SK-N-SH (cell line): Measurements from ENCODE around the gene KCNH4. TPM values are rescaled to one million over a fixed set of nuclear protein-coding genes. Genes with fewer than 3 reads are reported as not detected.

Experiments used
- CTCF ChIA-PET: fragments of 300-600, 350-600 bp; formaldehyde crosslinking; extraction: SDS; loops from one replicate; lab custom pipeline; 2021; lab: Yijun Ruan, JAX
- POLR2A ChIA-PET: fragments of 350-600 bp; sonication (Branson Sonifier 250); formaldehyde crosslinking; extraction: SDS; loops from one replicate; lab custom pipeline; 2020; ENCODE audit warnings: antibody characterized with exemption, inconsistent platforms; lab: Yijun Ruan, JAX
- DNase-seq: peaks from one replicate; pipeline ENCODE4 v3.0.0; 2012
- H2AFZ ChIP-seq: fragments of 200-600 bp; sonication (generic); 2 replicates; pipeline ENCODE4 v1.8.1; 2016; ENCODE audit warnings: antibody characterized with exemption, mild to moderate bottlenecking, low read depth
- H3F3A ChIP-seq: fragments of 200-600 bp; sonication (generic); replicated peaks from 2 replicates; pipeline ENCODE3; 2016; ENCODE audit warnings: antibody characterized with exemption, mild to moderate bottlenecking; ENCODE audit not compliant: insufficient read depth
- H3K27ac ChIP-seq, 2 experiments: fragments of 200-500 bp in 1 of 2; fragments of 200-600 bp in 1 of 2; sonication (Bioruptor generic) in 1 of 2; sonication (generic), shearing (Covaris generic) in 1 of 2; 2 replicates each; pipeline versions ENCODE4 v1.5.1 to v1.6.1; 2014 to 2016; ENCODE audit warnings: low read depth in 2 of 2, inconsistent platforms in 1 of 2, low read length in 1 of 2, mild to moderate bottlenecking in 1 of 2, mixed read lengths in 1 of 2
- H3K27me3 ChIP-seq: fragments of 200-600 bp; sonication (generic), shearing (Covaris generic); 2 replicates; pipeline ENCODE4 v1.6.1; 2016; ENCODE audit warnings: mixed run types; ENCODE audit not compliant: insufficient read depth
- H3K36me3 ChIP-seq, 2 experiments: fragments of 200-500 bp in 1 of 2; fragments of 200-600 bp in 1 of 2; sonication (Bioruptor generic) in 1 of 2; sonication (generic) in 1 of 2; replicated peaks in 1 of 2; 2 replicates each; pipeline versions ENCODE3 to v1.5.1; 2014 to 2016; ENCODE audit warnings: low read length in 1 of 2, mild to moderate bottlenecking in 1 of 2; ENCODE audit not compliant: insufficient read depth in 2 of 2, control insufficient read depth in 1 of 2
- H3K4me1 ChIP-seq, 2 experiments: fragments of 200-500 bp in 1 of 2; fragments of 200-600 bp in 1 of 2; sonication (Bioruptor generic) in 1 of 2; sonication (generic), shearing (Covaris generic) in 1 of 2; 2 replicates each; pipeline versions ENCODE4 v1.5.1 to v1.6.1; 2014 to 2016; ENCODE audit warnings: low read depth in 1 of 2, low read length in 1 of 2, mixed run types in 1 of 2; ENCODE audit not compliant: insufficient read depth in 2 of 2, control insufficient read depth in 1 of 2
- H3K4me2 ChIP-seq: fragments of 200-600 bp; sonication (generic), shearing (Covaris generic); 2 replicates; pipeline ENCODE4 v1.6.1; 2017; ENCODE audit warnings: mixed run types
- H3K4me3 ChIP-seq, 2 experiments: fragments of 200-500 bp in 1 of 2; fragments of 200-600 bp in 1 of 2; sonication (Bioruptor generic) in 1 of 2; sonication (generic), shearing (Covaris generic) in 1 of 2; 2 replicates each; pipeline versions ENCODE4 v1.5.1 to v1.8.1; 2014 to 2016; ENCODE audit warnings: low read depth in 2 of 2, inconsistent platforms in 1 of 2, low read length in 1 of 2, mild to moderate bottlenecking in 1 of 2, mixed read lengths in 1 of 2, moderate library complexity in 1 of 2
- H3K79me2 ChIP-seq: fragments of 200-600 bp; sonication (generic); 2 replicates; pipeline ENCODE4 v1.8.1; 2017; ENCODE audit warnings: mild to moderate bottlenecking; ENCODE audit not compliant: insufficient read depth
- H3K9ac ChIP-seq: fragments of 200-600 bp; sonication (generic); 2 replicates; pipeline ENCODE4 v1.6.1; 2017; ENCODE audit warnings: mixed run types
- H3K9me2 ChIP-seq: fragments of 200-600 bp; sonication (generic); 2 replicates; pipeline ENCODE4 v1.6.1; 2017; ENCODE audit warnings: mixed run types
- H3K9me3 ChIP-seq: fragments of 200-600 bp; sonication (generic); 2 replicates; pipeline ENCODE4 v1.6.1; 2017; ENCODE audit warnings: mixed run types, mild to moderate bottlenecking, moderate library complexity
- H4K20me1 ChIP-seq: fragments of 200-600 bp; sonication (generic); 2 replicates; pipeline ENCODE4 v1.6.1; 2017; ENCODE audit warnings: mild to moderate bottlenecking, mixed run types; ENCODE audit not compliant: insufficient read depth
- CHD2 ChIP-seq: fragments of 150-350 bp; IDR thresholded peaks from 2 replicates; pipeline ENCODE4 v1.6.1; 2018; ENCODE audit warnings: low read length; ENCODE audit not compliant: partially characterized antibody
- EP300 ChIP-seq, 2 experiments: IDR thresholded peaks; 2 replicates each; pipeline versions ENCODE4 v1.4.0 to v1.6.1; 2012; ENCODE audit warnings: borderline replicate concordance in 1 of 2, low read depth in 1 of 2, low read length in 1 of 2
- FOXM1 ChIP-seq: IDR thresholded peaks from 2 replicates; pipeline ENCODE4 v1.4.0; 2012; ENCODE audit warnings: low read depth, mild to moderate bottlenecking
- MAX ChIP-seq: IDR thresholded peaks from 2 replicates; pipeline ENCODE4 v1.4.0; 2012; ENCODE audit warnings: low read depth
- NFIC ChIP-seq: IDR thresholded peaks from 2 replicates; pipeline ENCODE4 v1.4.0; 2012; ENCODE audit warnings: borderline replicate concordance
- RAD21 ChIP-seq: IDR thresholded peaks from 2 replicates; pipeline ENCODE4 v1.6.1; 2012; ENCODE audit warnings: mild to moderate bottlenecking, low read length
- RFX5 ChIP-seq: IDR thresholded peaks from 2 replicates; pipeline ENCODE4 v1.6.1; 2012; ENCODE audit warnings: mild to moderate bottlenecking, improper control_type of control experiment, low read length
- SMC3 ChIP-seq: IDR thresholded peaks from 2 replicates; pipeline ENCODE4 v1.6.1; 2012; ENCODE audit warnings: low read depth, low read length, improper control_type of control experiment
- TCF12 ChIP-seq: IDR thresholded peaks from 2 replicates; pipeline ENCODE4 v1.4.0; 2012
- TEAD4 ChIP-seq: IDR thresholded peaks from 2 replicates; pipeline ENCODE4 v1.4.0; 2012; ENCODE audit warnings: mild to moderate bottlenecking, borderline replicate concordance; ENCODE audit not compliant: insufficient read depth
- USF1 ChIP-seq: IDR thresholded peaks from 2 replicates; pipeline ENCODE4 v1.4.0; 2012; ENCODE audit warnings: low read depth, borderline replicate concordance
- ZBTB33 ChIP-seq: IDR thresholded peaks from 2 replicates; pipeline ENCODE4 v1.4.0; 2012; ENCODE audit warnings: low read depth, borderline replicate concordance
- WGBS: methylation state at CpG from one replicate; pipeline ENCODE4 v1.1.6; 2017; ENCODE audit warnings: low lambda C conversion rate; 5-methylcytosine and 5-hydroxymethylcytosine counted together
- polyA plus RNA-seq, 3 experiments: library from polyadenylated mRNA; depleted of rRNA; stranded (reverse); fragments of >200 nt; gene quantifications; 2 replicates each; pipeline ENCODE4 v1.2.3, GENCODE V29; 2012
- TF ChIP-seq, protein P1 (sequence below): IDR thresholded peaks from 2 replicates; pipeline ENCODE4 v1.6.1; 2012; ENCODE audit warnings: mild to moderate bottlenecking, low read depth, low read length, moderate library complexity
- TF ChIP-seq, protein P2 (sequence below): fragments of 200-600 bp; sonication (generic); IDR thresholded peaks from 2 replicates; pipeline ENCODE4 v1.6.1; 2017; ENCODE audit warnings: antibody characterized with exemption, mild to moderate bottlenecking, moderate library complexity

KCNH4 gene
- polyA plus RNA-seq, 1 of the 3 experiments (the other 2 are of a cell fraction) = 0.46 TPM

GRCh38 chr17:42224651-42225050 is 43.7 kb upstream of the KCNH4 start:
- Histone ChIP-seq H3K9me2 (no peaks in the 10 kb centered on the region), H3K79me2 (no peaks in the 10 kb centered on the region), H4K20me1 (no peaks in the 10 kb centered on the region), H3K4me1 (no peaks in the 10 kb centered on the region), H3K4me3 (no peak overlapping the region), H3K27ac (no peak overlapping the region), H2AFZ (no peak overlapping the region), H3K9me3 (no peaks in the 10 kb centered on the region), H3K36me3 (peaks cover 3 to 24% of the 10 kb centered on the region in 2 experiments), H3K27me3 (no peaks in the 10 kb centered on the region), H3F3A (peaks cover 16% of the 10 kb centered on the region), H3K9ac (no peak overlapping the region)
- no peak for TF ChIP-seq CHD2
- no peak for TF ChIP-seq EP300 (IDR thresholded peaks at IDR 0.05; ENCODE audit: borderline replicate concordance in 1 of 2, low read depth in 1 of 2, low read length in 1 of 2)
- TF ChIP-seq MAX = no peak
- TF ChIP-seq, all 33 proteins: peak for 0
- ChIA-PET POLR2A (interaction anchor here (0.6 kb wide), 1 partner anchor 331 kb away, joined by 3 read pairs; no protein-coding TSS in a partner anchor), CTCF (interaction anchor here (0.5 kb wide), 1 partner anchor 701 kb away, joined by 3 read pairs; no protein-coding TSS in a partner anchor)
- H3K4me2 ChIP-seq = no peak overlapping the region
- DNase-seq = no peak
- WGBS = 94% methylated on average over 6 of the region's 6 CpGs

DNA sequence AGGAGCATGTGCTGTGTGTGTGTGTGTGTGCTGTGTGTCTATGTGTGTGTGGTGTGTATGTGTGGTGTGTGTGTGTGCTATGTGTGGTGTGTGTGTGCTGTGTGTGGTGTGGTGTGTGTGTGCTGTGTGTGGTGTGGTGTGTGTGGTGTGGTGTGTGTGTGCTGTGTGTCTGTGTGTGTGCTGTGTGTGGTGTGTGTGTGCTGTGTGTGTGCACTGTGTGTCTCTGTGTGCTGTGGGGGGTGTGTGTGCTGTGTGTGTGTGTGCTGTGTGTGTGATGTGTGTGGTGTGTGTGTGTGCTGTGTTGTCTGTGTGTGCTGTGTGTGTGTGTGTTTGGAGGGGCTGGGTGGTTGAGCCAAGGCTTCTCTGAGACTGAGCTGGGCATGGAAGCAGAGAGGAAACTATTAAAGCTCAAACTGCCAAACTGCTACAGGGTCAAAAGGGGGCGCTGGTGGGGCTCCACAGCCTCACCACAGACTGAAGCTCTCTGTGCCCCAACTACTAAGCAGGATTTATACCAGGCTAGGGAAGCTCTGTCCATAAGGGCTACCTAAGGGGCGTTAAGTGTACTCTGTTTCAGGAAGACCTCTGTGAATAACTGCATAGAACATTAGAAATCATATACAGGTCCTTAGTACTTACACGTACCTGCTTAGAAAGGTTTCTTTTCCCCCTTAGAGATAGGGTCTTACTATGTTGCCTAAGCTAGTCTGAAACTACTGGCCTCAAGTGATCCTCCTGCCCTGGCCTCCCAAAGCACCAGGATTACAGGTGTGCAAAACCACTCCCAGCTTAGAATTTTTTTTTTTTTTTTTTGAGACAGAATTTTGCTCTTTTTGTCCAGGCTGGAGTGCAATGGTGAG is 41.2 kb upstream of the KCNH4 start:
- H3K9me2 ChIP-seq = no peaks in the 10 kb centered on the region
- no peaks in the 10 kb centered on the region for H3K27me3 ChIP-seq
- DNase-seq = peak; percentile 77
- ChIA-PET CTCF (interaction anchor here (0.7 to 2.4 kb wide), 44 partner anchors 10 to 459 kb away, joined by 3 to 34 read pairs (median 5); partner anchors contain the start of genes CCR10, GHDC and STAT3), POLR2A (interaction anchor here (0.6 to 0.9 kb wide), 3 partner anchors 26 to 53 kb away, joined by 3 to 4 read pairs (median 4); partner anchors contain the start of gene GHDC)
- H3K9me3 ChIP-seq = no peaks in the 10 kb centered on the region
- no peak overlapping the region; a peak in 1 of 4 replicates for H3K4me3 ChIP-seq
- H2AFZ ChIP-seq = no peak overlapping the region
- peaks cover 5 to 25% of the 10 kb centered on the region in 2 experiments for H3K36me3 ChIP-seq
- H3K9ac ChIP-seq = no peak overlapping the region
- no peaks in the 10 kb centered on the region for H3K79me2 ChIP-seq
- no peaks in the 10 kb centered on the region for H4K20me1 ChIP-seq
- WGBS = 49% methylated on average over 3 of the region's 3 CpGs
- H3K4me1 ChIP-seq = no peaks in the 10 kb centered on the region
- no peak overlapping the region for H3K4me2 ChIP-seq
- no peak overlapping the region for H3K27ac ChIP-seq
- H3F3A ChIP-seq = no peaks in the 10 kb centered on the region
- TF ChIP-seq CHD2 (no peak), ZBTB33 (no peak), TCF12 (no peak), RFX5 (no peak), FOXM1 (no peak), EP300 (IDR thresholded peaks at IDR 0.05; ENCODE audit: borderline replicate concordance in 1 of 2, low read depth in 1 of 2, low read length in 1 of 2) (no peak), TEAD4 (no peak), RAD21 (peak; percentile 77), USF1 (no peak), NFIC (no peak), SMC3 (peak; percentile 55)
- TF ChIP-seq, protein P1, sequence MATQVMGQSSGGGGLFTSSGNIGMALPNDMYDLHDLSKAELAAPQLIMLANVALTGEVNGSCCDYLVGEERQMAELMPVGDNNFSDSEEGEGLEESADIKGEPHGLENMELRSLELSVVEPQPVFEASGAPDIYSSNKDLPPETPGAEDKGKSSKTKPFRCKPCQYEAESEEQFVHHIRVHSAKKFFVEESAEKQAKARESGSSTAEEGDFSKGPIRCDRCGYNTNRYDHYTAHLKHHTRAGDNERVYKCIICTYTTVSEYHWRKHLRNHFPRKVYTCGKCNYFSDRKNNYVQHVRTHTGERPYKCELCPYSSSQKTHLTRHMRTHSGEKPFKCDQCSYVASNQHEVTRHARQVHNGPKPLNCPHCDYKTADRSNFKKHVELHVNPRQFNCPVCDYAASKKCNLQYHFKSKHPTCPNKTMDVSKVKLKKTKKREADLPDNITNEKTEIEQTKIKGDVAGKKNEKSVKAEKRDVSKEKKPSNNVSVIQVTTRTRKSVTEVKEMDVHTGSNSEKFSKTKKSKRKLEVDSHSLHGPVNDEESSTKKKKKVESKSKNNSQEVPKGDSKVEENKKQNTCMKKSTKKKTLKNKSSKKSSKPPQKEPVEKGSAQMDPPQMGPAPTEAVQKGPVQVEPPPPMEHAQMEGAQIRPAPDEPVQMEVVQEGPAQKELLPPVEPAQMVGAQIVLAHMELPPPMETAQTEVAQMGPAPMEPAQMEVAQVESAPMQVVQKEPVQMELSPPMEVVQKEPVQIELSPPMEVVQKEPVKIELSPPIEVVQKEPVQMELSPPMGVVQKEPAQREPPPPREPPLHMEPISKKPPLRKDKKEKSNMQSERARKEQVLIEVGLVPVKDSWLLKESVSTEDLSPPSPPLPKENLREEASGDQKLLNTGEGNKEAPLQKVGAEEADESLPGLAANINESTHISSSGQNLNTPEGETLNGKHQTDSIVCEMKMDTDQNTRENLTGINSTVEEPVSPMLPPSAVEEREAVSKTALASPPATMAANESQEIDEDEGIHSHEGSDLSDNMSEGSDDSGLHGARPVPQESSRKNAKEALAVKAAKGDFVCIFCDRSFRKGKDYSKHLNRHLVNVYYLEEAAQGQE = no peak
- TF ChIP-seq, protein P2, sequence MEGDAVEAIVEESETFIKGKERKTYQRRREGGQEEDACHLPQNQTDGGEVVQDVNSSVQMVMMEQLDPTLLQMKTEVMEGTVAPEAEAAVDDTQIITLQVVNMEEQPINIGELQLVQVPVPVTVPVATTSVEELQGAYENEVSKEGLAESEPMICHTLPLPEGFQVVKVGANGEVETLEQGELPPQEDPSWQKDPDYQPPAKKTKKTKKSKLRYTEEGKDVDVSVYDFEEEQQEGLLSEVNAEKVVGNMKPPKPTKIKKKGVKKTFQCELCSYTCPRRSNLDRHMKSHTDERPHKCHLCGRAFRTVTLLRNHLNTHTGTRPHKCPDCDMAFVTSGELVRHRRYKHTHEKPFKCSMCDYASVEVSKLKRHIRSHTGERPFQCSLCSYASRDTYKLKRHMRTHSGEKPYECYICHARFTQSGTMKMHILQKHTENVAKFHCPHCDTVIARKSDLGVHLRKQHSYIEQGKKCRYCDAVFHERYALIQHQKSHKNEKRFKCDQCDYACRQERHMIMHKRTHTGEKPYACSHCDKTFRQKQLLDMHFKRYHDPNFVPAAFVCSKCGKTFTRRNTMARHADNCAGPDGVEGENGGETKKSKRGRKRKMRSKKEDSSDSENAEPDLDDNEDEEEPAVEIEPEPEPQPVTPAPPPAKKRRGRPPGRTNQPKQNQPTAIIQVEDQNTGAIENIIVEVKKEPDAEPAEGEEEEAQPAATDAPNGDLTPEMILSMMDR = peak; percentile 77
